GM12874 (cell line): ENCODE data around the gene EVC2.

Experiments used
- TF ChIP-seq, protein P1 (sequence below): IDR thresholded peaks from 2 replicates; pipeline ENCODE4 v1.5.1; 2011; ENCODE audit warnings: low read depth, mild to moderate bottlenecking, control low read depth, low read length, moderate library complexity; ENCODE audit not compliant: insufficient read depth

EVC2 gene

DNA sequence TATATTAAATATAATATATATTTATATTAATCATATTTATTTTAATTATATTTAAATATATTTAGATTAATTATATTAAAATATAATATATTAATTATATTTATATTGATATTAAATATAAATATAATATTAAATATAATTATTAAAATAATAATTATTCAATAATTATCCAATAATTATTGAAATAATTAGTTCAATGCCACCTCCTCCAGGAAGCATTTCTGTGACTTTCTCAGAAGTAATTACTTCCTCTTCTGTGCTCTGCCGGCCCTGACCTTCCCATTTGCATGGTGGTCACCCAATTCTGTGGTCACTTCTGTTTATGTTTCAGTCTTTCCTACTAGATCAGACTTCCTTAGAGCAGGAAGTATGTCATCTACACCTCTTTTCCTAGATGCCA lies 45.8 kb downstream of the EVC2 start:
- TF ChIP-seq, protein P1, sequence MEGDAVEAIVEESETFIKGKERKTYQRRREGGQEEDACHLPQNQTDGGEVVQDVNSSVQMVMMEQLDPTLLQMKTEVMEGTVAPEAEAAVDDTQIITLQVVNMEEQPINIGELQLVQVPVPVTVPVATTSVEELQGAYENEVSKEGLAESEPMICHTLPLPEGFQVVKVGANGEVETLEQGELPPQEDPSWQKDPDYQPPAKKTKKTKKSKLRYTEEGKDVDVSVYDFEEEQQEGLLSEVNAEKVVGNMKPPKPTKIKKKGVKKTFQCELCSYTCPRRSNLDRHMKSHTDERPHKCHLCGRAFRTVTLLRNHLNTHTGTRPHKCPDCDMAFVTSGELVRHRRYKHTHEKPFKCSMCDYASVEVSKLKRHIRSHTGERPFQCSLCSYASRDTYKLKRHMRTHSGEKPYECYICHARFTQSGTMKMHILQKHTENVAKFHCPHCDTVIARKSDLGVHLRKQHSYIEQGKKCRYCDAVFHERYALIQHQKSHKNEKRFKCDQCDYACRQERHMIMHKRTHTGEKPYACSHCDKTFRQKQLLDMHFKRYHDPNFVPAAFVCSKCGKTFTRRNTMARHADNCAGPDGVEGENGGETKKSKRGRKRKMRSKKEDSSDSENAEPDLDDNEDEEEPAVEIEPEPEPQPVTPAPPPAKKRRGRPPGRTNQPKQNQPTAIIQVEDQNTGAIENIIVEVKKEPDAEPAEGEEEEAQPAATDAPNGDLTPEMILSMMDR, result no peak

DNA sequence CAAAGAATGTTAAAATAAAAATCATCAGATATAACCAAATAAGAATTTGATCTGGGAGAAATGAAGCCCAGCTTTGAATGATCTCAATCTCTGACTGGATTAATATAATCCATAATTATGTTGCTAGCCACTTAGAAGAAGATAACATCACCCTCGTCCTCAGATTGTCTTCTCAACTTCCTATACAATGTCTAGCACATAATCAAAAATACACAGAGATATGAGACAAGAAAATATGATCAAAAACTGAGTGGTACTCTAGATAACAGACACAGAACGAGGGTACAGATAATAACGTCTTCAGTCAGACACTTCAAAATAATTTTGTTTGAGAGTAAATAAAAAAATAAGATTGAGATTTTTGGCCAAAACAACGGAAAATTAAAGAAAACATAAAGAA lies 47.1 kb downstream of the EVC2 start:
- TF ChIP-seq, protein P1, result no peak

DNA sequence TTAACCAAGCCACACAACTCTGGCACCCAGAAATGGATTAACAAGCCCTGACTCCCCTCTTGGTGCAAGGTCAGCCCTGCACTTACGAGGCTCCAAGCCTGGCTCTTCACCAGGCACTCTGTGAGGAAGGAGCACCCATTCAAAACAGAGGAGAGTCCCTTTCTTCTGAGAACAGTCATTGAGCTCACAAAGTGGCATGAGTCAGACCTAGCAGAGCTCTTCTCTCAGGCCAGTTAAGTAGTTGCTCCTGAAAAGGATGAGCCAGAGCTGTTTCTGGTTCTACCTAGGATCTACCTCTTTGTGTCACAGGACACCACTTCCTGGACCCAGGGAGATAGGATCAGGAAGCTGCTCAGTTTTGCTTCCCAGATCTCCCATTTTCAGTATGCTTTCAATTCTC lies 48.2 kb downstream of the EVC2 start:
- TF ChIP-seq, protein P1, result no peak

DNA sequence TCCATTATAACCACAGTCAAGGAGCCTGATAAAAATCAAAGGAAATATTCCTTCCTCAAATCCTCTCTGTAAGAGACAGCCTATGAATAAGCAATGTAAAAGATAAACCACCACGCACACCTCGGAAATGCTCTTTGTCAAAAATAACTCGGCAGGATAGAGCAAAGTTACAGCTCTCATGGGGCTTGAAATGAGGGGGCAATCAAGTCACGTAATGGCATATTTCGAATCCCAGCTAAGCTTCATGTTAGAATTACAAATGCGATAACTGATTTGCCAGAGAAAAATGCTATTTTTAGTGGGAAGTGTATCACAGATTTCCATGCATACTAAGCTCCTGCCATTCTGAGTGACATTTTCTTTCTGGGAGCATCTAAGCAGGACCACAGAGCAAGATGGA lies 49.4 kb downstream of the EVC2 start:
- TF ChIP-seq, protein P1, result no peak

DNA sequence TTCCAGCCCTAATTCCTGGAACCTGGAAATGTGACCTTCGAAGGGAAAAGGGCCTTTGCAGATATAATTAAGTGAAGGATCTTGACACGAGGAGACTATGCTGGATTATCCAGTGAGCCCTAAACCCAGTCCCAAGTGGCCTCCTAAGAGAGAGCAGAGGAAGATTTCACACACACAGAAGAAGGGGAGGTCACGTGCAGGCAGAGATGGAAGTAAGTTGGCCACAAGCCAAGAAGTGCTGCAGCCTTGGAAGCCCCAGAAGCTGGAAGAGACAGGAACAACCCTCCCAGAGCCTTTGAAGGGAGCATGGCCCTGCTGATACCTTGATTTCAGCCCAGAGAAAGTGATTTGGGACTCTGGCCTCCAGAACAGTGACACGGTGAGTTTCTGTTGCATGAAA lies 51.9 kb downstream of the EVC2 start:
- TF ChIP-seq, protein P1, result no peak

DNA sequence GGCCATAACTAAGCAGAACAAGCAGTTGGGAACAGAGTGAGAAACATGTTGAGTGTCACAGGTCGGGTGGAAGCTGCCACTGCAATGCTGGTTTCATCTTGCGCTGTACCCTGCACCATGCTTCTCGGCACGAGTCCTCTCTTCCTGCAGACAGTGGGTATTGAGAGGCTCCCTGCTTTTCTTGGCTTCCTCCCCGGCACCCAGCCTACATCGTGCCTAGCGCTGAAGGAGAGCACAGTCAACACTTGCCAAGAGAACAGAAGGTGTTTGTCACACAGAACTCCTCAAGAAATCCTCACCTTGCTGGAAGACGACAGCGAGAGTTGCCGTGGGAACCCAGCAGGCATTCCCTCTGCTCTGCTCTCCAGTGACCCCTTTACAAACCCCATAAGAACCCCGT lies 53.6 kb downstream of the EVC2 start:
- TF ChIP-seq, protein P1, result no peak

DNA sequence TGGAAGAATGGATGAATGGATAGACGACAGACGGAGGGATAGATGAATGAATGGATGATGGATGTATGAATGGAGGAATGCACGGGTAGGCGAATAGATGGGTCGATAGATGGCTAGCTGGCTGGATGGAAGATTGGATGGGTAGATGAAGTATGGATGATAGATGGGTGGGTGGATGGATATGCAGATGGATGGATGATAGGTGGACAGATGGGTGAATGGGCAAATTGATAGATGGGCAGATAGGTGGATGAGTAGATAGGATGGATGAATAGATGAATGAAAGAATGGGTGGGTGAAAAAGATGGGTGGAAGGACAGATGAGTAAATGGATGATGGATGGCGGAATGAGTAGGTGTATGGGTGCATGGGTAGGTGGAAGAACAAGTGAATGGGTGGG lies 57.3 kb downstream of the EVC2 start:
- TF ChIP-seq, protein P1, result no peak

DNA sequence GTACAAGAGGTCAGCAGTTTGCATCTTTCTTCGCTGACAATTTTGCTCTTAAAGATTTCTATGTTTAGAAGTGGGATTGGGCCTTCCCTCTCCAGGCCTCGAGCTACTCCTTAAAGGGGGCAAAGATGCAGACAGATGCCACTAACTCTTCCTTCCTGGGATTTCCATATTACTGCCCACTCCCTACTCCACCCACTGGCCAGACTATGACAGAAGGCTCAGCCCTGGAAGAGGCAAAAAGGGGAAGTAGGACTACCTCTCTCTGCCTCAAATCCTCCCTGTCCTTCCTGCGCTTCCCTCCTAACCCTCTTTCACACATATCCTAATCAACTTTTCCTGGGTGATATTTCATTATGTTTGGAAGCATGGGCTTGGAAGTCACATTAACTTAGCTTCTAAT lies 58.3 kb downstream of the EVC2 start:
- TF ChIP-seq, protein P1, result no peak
